DMS53 treated with DMSO at 0.1 percent for 48 hours (cell line): ENCODE results near the gene AMOTL2.

Experiments
- DNase-seq: peaks from one replicate; lab custom pipeline; 2025; ENCODE audit not compliant: unreplicated experiment; lab: John Stamatoyannopoulos, UW

Gene AMOTL2

GRCh38 chr3:134353831-134354611 is 20.2 kb downstream of the AMOTL2 start:
- peak; percentile 37 for DNase-seq

- DNase-seq = no peak
These were observed 20.9 kb downstream of the AMOTL2 start for GRCh38 chr3:134353171-134353825.

- DNase-seq = no peak
These were observed 22.1 kb downstream of the AMOTL2 start for GRCh38 chr3:134352031-134352671.

GRCh38 chr3:134351427-134351826 is 22.8 kb downstream of the AMOTL2 start:
- DNase-seq = no peak

- no peak for DNase-seq
These were observed 23.4 kb downstream of the AMOTL2 start for GRCh38 chr3:134350861-134351311.

GRCh38 chr3:134350266-134350665 is 24.0 kb downstream of the AMOTL2 start:
- no peak for DNase-seq

GRCh38 chr3:134348524-134348923 is 25.7 kb downstream of the AMOTL2 start:
- no peak for DNase-seq

- DNase-seq = no peak
These were observed 26.7 kb downstream of the AMOTL2 start for GRCh38 chr3:134347551-134347950.

- no peak for DNase-seq
These were observed 27.5 kb downstream of the AMOTL2 start for GRCh38 chr3:134346744-134347143.

GRCh38 chr3:134345202-134345601 is 29.0 kb downstream of the AMOTL2 start:
- DNase-seq = no peak

GRCh38 chr3:134344560-134344959 is 29.7 kb downstream of the AMOTL2 start:
- no peak for DNase-seq

- DNase-seq = no peak
These were observed 32.0 kb downstream of the AMOTL2 start for GRCh38 chr3:134342259-134342658.

GRCh38 chr3:134341389-134341788 is 32.9 kb downstream of the AMOTL2 start:
- no peak for DNase-seq

GRCh38 chr3:134340982-134341365 is 33.3 kb downstream of the AMOTL2 start:
- DNase-seq = no peak

- no peak for DNase-seq
These were observed 33.8 kb downstream of the AMOTL2 start for GRCh38 chr3:134340362-134340981.

GRCh38 chr3:134339913-134340312 is 34.3 kb downstream of the AMOTL2 start:
- DNase-seq = no peak

- no peak for DNase-seq
These were observed 34.9 kb downstream of the AMOTL2 start for GRCh38 chr3:134339331-134339730.

- no peak for DNase-seq
These were observed 35.6 kb downstream of the AMOTL2 start for GRCh38 chr3:134338516-134339261.

- DNase-seq = no peak
These were observed 36.1 kb downstream of the AMOTL2 start for GRCh38 chr3:134338201-134338512.

GRCh38 chr3:134337511-134338200 is 36.6 kb downstream of the AMOTL2 start:
- DNase-seq = no peak
